Measurements from ENCODE around the gene GNG2. TPM values are rescaled to one million over a fixed set of nuclear protein-coding genes. Genes with fewer than 3 reads are reported as not detected.

GNG2 gene
- total RNA-seq, 1 donor from 2014 or later, result 11.4 TPM

DNA sequence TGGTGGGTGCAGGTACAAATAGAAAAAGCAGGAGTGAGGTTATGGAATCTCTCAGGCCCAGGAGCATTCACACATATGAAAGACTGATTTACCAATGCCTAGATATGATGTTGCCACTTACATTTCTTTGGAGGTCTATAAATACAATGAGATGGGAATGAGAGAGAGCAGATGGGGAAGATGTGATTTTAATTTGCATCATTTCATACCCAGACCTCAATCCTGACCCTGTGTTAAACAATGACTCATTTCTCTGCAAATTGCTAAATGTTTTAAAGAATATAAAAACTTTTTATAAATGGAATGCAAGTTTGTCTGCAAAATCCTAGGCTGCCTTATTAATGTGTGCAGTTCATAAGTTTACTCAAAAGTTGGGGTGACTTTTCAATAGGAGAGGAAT lies 38.6 kb upstream of the GNG2 start:
- H3K27ac ChIP-seq, result no peak overlapping the region
- no peaks in the 10 kb centered on the region for H3K4me1 ChIP-seq
- H3K27me3 ChIP-seq, result no peaks in the 10 kb centered on the region
- no peaks in the 10 kb centered on the region for H3K9me3 ChIP-seq
- intact Hi-C loops (cut with DNase I), result no loop called here
- H3K36me3 ChIP-seq, result no peaks in the 10 kb centered on the region
- DNase-seq (ENCODE audit: low spot score in 2 of 2), result no peak
- H3K4me3 ChIP-seq, result no peak overlapping the region
- TF ChIP-seq CTCF (IDR thresholded peaks at IDR 0.05), result no peak

- no peak for TF ChIP-seq CTCF (IDR thresholded peaks at IDR 0.05)
- Histone ChIP-seq H3K4me1 (no peaks in the 10 kb centered on the region), H3K27me3 (no peaks in the 10 kb centered on the region), H3K27ac (no peak overlapping the region), H3K4me3 (no peak overlapping the region), H3K36me3 (no peaks in the 10 kb centered on the region), H3K9me3 (no peaks in the 10 kb centered on the region)
- no peak for DNase-seq (ENCODE audit: low spot score in 2 of 2)
- intact Hi-C loops (cut with DNase I), result no loop called here
These were observed 37.9 kb upstream of the GNG2 start for GRCh38 chr14:51822499-51822898.

GRCh38 chr14:51823706-51824105 lies 36.7 kb upstream of the GNG2 start:
- TF ChIP-seq CTCF (IDR thresholded peaks at IDR 0.05), result no peak
- H3K36me3 ChIP-seq, result no peaks in the 10 kb centered on the region
- no peaks in the 10 kb centered on the region for H3K9me3 ChIP-seq
- H3K27ac ChIP-seq, result no peak overlapping the region
- H3K4me3 ChIP-seq, result no peak overlapping the region
- no peaks in the 10 kb centered on the region for H3K4me1 ChIP-seq
- no peaks in the 10 kb centered on the region for H3K27me3 ChIP-seq
- DNase-seq (ENCODE audit: low spot score in 2 of 2), result no peak
- intact Hi-C loops (cut with DNase I), result no loop called here

DNA sequence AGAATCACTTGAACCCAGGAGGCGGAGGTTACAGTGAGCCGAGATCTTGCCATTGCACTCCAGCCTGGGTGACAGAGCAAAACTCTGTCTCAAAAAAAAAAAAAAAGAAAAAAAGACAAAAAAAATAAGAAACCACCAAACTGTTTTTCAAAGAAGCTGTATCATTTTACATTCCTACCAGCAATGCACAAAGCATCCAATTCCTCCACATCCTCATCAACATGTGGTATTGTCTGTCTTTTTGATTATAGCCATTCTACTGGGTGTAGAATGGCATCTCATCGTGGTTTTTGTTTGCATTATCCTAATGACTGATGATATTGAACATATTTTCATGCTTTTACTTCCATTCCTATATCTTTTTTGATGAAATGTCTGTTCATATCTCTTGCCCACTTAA lies 36.2 kb upstream of the GNG2 start:
- TF ChIP-seq CTCF (IDR thresholded peaks at IDR 0.05), result no peak
- Histone ChIP-seq H3K4me3 (no peak overlapping the region), H3K27ac (no peak overlapping the region), H3K27me3 (no peaks in the 10 kb centered on the region), H3K4me1 (no peaks in the 10 kb centered on the region), H3K9me3 (no peaks in the 10 kb centered on the region), H3K36me3 (no peaks in the 10 kb centered on the region)
- DNase-seq (ENCODE audit: low spot score in 2 of 2), result no peak
- intact Hi-C loops (cut with DNase I), result no loop called here

DNA sequence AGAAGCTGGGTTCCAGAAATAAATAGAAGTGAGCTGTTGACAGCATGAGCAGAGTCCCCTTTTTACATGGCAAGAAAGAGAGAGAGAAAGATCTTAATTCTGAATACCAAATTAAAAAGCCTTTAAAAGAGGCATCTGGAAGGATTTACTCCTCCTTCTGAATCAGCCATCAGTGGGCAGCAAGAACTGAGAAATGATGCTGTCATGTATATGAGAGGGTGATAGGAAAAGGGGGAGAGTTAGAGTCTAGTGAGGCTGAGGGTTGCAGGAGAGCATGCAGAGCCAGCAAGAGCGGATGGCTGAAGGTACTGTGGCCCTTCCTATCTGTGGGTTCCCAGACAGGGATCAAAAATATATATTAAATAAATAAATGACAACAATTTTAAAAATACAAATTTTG lies 34.5 kb upstream of the GNG2 start:
- no peak overlapping the region for H3K4me3 ChIP-seq
- no peak for DNase-seq (ENCODE audit: low spot score in 2 of 2)
- H3K4me1 ChIP-seq, result no peaks in the 10 kb centered on the region
- no peaks in the 10 kb centered on the region for H3K9me3 ChIP-seq
- TF ChIP-seq CTCF (IDR thresholded peaks at IDR 0.05), result no peak
- intact Hi-C loops (cut with DNase I), result no loop called here
- H3K27ac ChIP-seq, result no peak overlapping the region
- no peaks in the 10 kb centered on the region for H3K36me3 ChIP-seq
- no peaks in the 10 kb centered on the region for H3K27me3 ChIP-seq

Measured in ascending aorta (tissue), 2 donors.